HepG2 (cell line): ENCODE data around the gene TBL2. TPM values are rescaled to one million over a fixed set of nuclear protein-coding genes. Genes with fewer than 3 reads are reported as not detected.

ENCODE experiments used
- AGO2 ChIP-seq: fragments of 200-400 bp; formaldehyde crosslinking; optimal IDR thresholded peaks from 2 replicates; pipeline ENCODE3; 2017; ENCODE audit warnings: mild to moderate bottlenecking, low read depth, low read length, moderate library complexity
- AHDC1 ChIP-seq: sonication (generic); formaldehyde crosslinking; IDR thresholded peaks from 2 replicates; pipeline ENCODE4 v1.5.1; 2020; ENCODE audit warnings: mild to moderate bottlenecking, missing genetic modification reagents, borderline replicate concordance
- ASH2L ChIP-seq: fragments of 300-600, 200-600 bp; sonication (generic); IDR thresholded peaks from 2 replicates; pipeline ENCODE4 v1.7.0; 2017; ENCODE audit warnings: low read depth, mild to moderate bottlenecking, moderate library complexity, mixed read lengths, low read length; ENCODE audit not compliant: insufficient read length
- BCL6 ChIP-seq: IDR thresholded peaks from 2 replicates; pipeline ENCODE4 v1.6.1; 2016; ENCODE audit warnings: missing genetic modification reagents, missing compliant biosample characterization
- BRD4 ChIP-seq: sonication (generic); formaldehyde crosslinking; IDR thresholded peaks from 2 replicates; pipeline ENCODE4 v1.4.0; 2020; ENCODE audit warnings: missing genetic modification reagents
- EEA1 ChIP-seq: sonication (generic); formaldehyde crosslinking; IDR thresholded peaks from 2 replicates; pipeline ENCODE4 v1.5.1; 2020; ENCODE audit warnings: mild to moderate bottlenecking, missing genetic modification reagents, borderline replicate concordance
- HNF4A ChIP-seq: sonication (generic); formaldehyde crosslinking; IDR thresholded peaks from 2 replicates; pipeline ENCODE4 v1.4.0; 2020; ENCODE audit warnings: missing genetic modification reagents
- HOXA9 ChIP-seq: sonication (generic); formaldehyde crosslinking; IDR thresholded peaks from 2 replicates; pipeline ENCODE4 v1.8.1; 2022; ENCODE audit warnings: missing genetic modification reagents, mild to moderate bottlenecking, moderate library complexity, borderline replicate concordance
- KLF16 ChIP-seq, 2 experiments: sonication (generic) in 1 of 2; formaldehyde crosslinking in 1 of 2; IDR thresholded peaks; 2 replicates each; pipeline versions ENCODE4 v1.6.1 to v1.8.0; 2016 to 2023; ENCODE audit warnings: missing genetic modification reagents in 2 of 2, missing compliant biosample characterization in 1 of 2
- LBX2 ChIP-seq: sonication (generic); formaldehyde crosslinking; IDR thresholded peaks from 2 replicates; pipeline ENCODE4 v1.5.0; 2020; ENCODE audit warnings: missing genetic modification reagents, mild to moderate bottlenecking, borderline replicate concordance
- NONO ChIP-seq, 2 experiments: fragments of 450-650 bp in 1 of 2; sonication (generic) in 1 of 2; formaldehyde crosslinking in 1 of 2; IDR thresholded peaks in 1 of 2; conservative IDR thresholded peaks in 1 of 2; 2 replicates each; pipeline versions ENCODE4 v1.6.1 to v1.8.0; 2017 to 2022; ENCODE audit warnings: mild to moderate bottlenecking in 1 of 2, missing genetic modification reagents in 1 of 2, moderate library complexity in 1 of 2
- NR1H2 ChIP-seq: sonication (generic); formaldehyde crosslinking; IDR thresholded peaks from 2 replicates; pipeline ENCODE4 v1.8.1; 2022; ENCODE audit warnings: low read depth, missing genetic modification reagents, borderline replicate concordance
- ZBTB7B ChIP-seq: sonication (generic); formaldehyde crosslinking; IDR thresholded peaks from 2 replicates; pipeline ENCODE4 v1.4.0; 2020; ENCODE audit warnings: missing genetic modification reagents
- ZFP90 ChIP-seq: sonication (generic); formaldehyde crosslinking; IDR thresholded peaks from 2 replicates; pipeline ENCODE4 v1.8.0; 2022; ENCODE audit warnings: missing genetic modification reagents, mild to moderate bottlenecking, inconsistent platforms, borderline replicate concordance
- ZNF12 ChIP-seq: sonication (generic); formaldehyde crosslinking; IDR thresholded peaks from 2 replicates; pipeline ENCODE4 v1.5.0; 2020; ENCODE audit warnings: missing genetic modification reagents
- ZNF337 ChIP-seq: sonication (generic); formaldehyde crosslinking; IDR thresholded peaks from 2 replicates; pipeline ENCODE4 v1.5.1; 2020; ENCODE audit warnings: missing genetic modification reagents, low read depth, mild to moderate bottlenecking, borderline replicate concordance
- ZNF34 ChIP-seq: sonication (generic); formaldehyde crosslinking; IDR thresholded peaks from 2 replicates; pipeline ENCODE4 v1.4.0; 2020; ENCODE audit warnings: mild to moderate bottlenecking, missing genetic modification reagents, borderline replicate concordance
- ZNF432 ChIP-seq: sonication (generic); formaldehyde crosslinking; IDR thresholded peaks from 2 replicates; pipeline ENCODE4 v1.5.0; 2020; ENCODE audit warnings: missing genetic modification reagents, mild to moderate bottlenecking, borderline replicate concordance
- ZNF510 ChIP-seq: sonication (generic); formaldehyde crosslinking; IDR thresholded peaks from 2 replicates; pipeline ENCODE4 v1.4.0; 2020; ENCODE audit warnings: low read depth, mild to moderate bottlenecking, missing genetic modification reagents
- ZNF558 ChIP-seq: sonication (generic); formaldehyde crosslinking; IDR thresholded peaks from 2 replicates; pipeline ENCODE4 v1.9.0; 2022; ENCODE audit warnings: mild to moderate bottlenecking, missing genetic modification reagents, borderline replicate concordance
- ZNF703 ChIP-seq: sonication (generic); formaldehyde crosslinking; IDR thresholded peaks from 2 replicates; pipeline ENCODE4 v1.5.1; 2020; ENCODE audit warnings: missing genetic modification reagents, mild to moderate bottlenecking, moderate library complexity, borderline replicate concordance
- ZNF780A ChIP-seq: sonication (generic); formaldehyde crosslinking; IDR thresholded peaks from 2 replicates; pipeline ENCODE4 v1.8.0; 2022; ENCODE audit warnings: mild to moderate bottlenecking, missing genetic modification reagents, moderate library complexity
- ZSCAN12 ChIP-seq: sonication (generic); formaldehyde crosslinking; IDR thresholded peaks from 2 replicates; pipeline ENCODE4 v1.9.0; 2021; ENCODE audit warnings: mild to moderate bottlenecking, missing genetic modification reagents
- polyA plus RNA-seq, 8 experiments: library from polyadenylated mRNA; depleted of rRNA in 3 of 8; stranded (reverse) in 7 of 8; unstranded in 1 of 8; fragments of >200 nt; fragmentation: Illumina TruSeq in 4 of 8; extraction: Trizol in 4 of 8; gene quantifications; 2 replicates each; pipeline versions ENCODE4 v1.2.1 to v1.2.3, GENCODE V29; 2011 to 2016; ENCODE audit warnings: low read depth in 4 of 8, missing spikeins in 1 of 8, mixed read lengths in 1 of 8; ENCODE audit not compliant: insufficient read depth in 1 of 8
- total RNA-seq, 5 experiments: library from RNA; depleted of rRNA; stranded (reverse); fragments of >200 nt; fragmentation: Illumina TruSeq; extraction: Trizol; gene quantifications; 2 replicates each; pipeline ENCODE4 v1.2.3, GENCODE V29; 2016; ENCODE audit warnings: low read depth in 1 of 5

TBL2 gene
- total and polyA plus RNA-seq, 2 of the 13 experiments (the other 11 are each of a cell fraction or from before 2014, with no cell fraction given): 43.4 to 47.2 TPM

GRCh38 chr7:73623798-73624668 is 45.7 kb upstream of the TBL2 start, which contains the start of gene MLXIPL (continued):
- no peak for TF ChIP-seq AHDC1 (CRISPR knock-in tag)
- peak; percentile 94 for TF ChIP-seq AGO2
- 0 out of 2 replicates have a peak, but pooled peaks have one; percentile 39 for TF ChIP-seq ZNF780A
- TF ChIP-seq KLF16 (CRISPR knock-in tag; IDR thresholded peaks at IDR 0.05): peak in 1 of 2 experiments; percentile 77; a peak in 2 of 4 replicates
- TF ChIP-seq HOXA9 (CRISPR knock-in tag): no peak
- TF ChIP-seq ZNF703: no peak; the same call in 1 of the 2 replicates
- TF ChIP-seq ZNF34: no peak; the same call in 1 of the 2 replicates
- TF ChIP-seq BRD4 (CRISPR knock-in tag): 0 out of 2 replicates have a peak, but pooled peaks have one; percentile 53
- TF ChIP-seq ZNF12 (CRISPR knock-in tag): no peak
- TF ChIP-seq ZNF510 (CRISPR knock-in tag): no peak
- TF ChIP-seq LBX2 (CRISPR knock-in tag): peak; percentile 75; the same call in 1 of the 2 replicates
- peak; percentile 69 for TF ChIP-seq ZSCAN12 (CRISPR knock-in tag)
- TF ChIP-seq ZNF558 (CRISPR knock-in tag): no peak
- TF ChIP-seq ZFP90 (CRISPR knock-in tag): no peak; the same call in 1 of the 2 replicates
- peak; percentile 59; the same call in 1 of the 2 replicates for TF ChIP-seq EEA1 (CRISPR knock-in tag)
- TF ChIP-seq ZNF337: peak; percentile 53; the same call in 1 of the 2 replicates
- no peak for TF ChIP-seq ASH2L
- TF ChIP-seq HNF4A (CRISPR knock-in tag): peak; percentile 23; the same call in 1 of the 2 replicates
- TF ChIP-seq ZBTB7B (CRISPR knock-in tag): no peak
- TF ChIP-seq NONO (IDR thresholded peaks at IDR 0.05): no peak
- peak; percentile 66 for TF ChIP-seq NONO (CRISPR knock-in tag; conservative IDR thresholded peaks at IDR 0.05)
- 0 out of 2 replicates have a peak, but pooled peaks have one; percentile 37 for TF ChIP-seq ZNF432 (CRISPR knock-in tag)
- no peak; the same call in 1 of the 2 replicates for TF ChIP-seq BCL6
- no peak for TF ChIP-seq NR1H2
